Embryonic facial prominence (tissue), 1 donor: Measurements from ENCODE around the gene LMF1.
"Not testable (repeated sequence)": the region's sequence is repeated elsewhere in the genome, so short reads cannot be mapped to it uniquely, and the experiment has no call there.

ENCODE experiments used
- DNase-seq: peaks from one replicate; pipeline ENCODE4 v3.0.0-alpha.2; 2016; ENCODE audit errors: extremely low spot score

The LMF1 gene

DNA sequence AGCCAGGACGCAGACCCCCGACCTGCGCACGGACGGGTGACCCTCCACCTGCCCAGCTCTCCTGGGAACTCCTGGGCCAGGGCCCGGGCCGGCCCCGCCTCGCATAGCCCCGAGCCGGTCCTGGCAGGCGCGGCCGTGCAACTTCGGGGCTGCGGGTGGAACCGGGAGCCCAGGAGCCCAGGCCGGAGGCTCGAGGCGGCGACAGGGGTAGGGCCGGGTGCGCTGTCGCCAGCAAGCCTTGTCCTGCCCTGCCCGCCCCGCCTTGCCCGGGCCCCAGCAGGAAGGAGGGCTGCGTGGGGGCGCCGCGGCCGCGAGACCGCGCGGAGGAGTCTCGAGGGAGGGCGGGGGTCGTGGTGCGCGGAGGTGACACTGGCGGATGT lies 408 bp downstream of the LMF1 start:
- no peak for DNase-seq

DNA sequence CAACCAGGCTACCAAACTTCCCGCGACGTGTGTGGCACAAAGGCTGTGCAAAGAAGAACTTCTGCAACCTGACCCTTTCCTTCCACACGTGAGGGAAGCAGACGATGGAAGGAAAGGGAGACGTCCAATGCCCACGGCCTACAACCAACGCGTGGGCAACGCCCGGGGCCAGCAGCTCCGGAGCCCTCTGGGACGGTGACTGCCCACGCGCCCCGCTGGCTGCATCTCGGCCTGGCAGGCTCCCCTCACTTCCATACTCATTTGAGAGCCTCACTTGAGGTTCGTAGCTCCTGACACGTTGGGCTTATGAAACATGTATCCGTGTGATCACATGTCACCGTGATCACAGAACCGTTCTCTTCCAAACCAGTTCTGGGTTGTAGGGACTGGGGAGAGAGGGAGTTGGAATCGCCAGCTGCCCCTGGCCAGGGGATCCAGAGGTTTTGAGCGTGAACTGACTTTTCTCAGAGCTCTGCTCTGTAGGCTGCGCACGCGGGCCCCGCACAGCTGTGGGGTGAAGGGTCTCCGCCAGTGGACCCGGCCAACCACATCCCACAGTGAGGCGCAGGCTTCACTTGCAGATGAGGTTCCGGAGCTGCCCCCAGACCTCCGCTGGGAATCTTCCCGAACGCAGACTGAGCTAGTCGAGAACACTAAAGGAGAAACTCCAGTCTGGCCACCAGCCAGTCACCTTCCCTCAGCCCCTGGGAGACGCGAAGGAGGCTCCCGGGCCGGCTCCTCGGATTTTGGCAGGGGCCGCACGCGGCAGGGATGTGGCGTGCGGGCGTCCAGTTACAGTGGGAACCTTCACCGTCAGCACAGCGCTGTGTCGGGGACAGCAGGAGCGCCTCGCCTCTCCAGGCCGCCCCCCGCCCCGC lies 1.0 kb downstream of the LMF1 start:
- DNase-seq, result no peak

DNA sequence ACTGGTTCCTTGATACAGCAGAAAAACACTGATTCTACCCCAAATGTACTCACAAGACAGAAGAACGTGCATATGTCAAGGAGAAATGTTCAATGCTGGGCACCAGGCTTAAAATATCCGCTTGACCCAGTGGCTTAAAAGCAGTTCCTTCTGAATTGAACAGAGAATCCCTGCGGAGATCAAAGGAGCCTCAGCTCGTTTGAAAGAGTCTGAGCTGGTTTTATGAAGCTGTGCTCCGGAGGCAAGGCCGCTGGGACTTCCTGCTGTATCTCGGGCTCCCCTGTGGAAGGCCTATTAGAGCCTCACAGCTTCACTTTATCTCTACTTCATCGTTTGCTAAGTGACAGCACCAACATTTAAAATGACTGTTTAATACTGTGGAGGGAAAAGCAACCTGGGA lies 2.2 kb downstream of the LMF1 start:
- no peak for DNase-seq

DNA sequence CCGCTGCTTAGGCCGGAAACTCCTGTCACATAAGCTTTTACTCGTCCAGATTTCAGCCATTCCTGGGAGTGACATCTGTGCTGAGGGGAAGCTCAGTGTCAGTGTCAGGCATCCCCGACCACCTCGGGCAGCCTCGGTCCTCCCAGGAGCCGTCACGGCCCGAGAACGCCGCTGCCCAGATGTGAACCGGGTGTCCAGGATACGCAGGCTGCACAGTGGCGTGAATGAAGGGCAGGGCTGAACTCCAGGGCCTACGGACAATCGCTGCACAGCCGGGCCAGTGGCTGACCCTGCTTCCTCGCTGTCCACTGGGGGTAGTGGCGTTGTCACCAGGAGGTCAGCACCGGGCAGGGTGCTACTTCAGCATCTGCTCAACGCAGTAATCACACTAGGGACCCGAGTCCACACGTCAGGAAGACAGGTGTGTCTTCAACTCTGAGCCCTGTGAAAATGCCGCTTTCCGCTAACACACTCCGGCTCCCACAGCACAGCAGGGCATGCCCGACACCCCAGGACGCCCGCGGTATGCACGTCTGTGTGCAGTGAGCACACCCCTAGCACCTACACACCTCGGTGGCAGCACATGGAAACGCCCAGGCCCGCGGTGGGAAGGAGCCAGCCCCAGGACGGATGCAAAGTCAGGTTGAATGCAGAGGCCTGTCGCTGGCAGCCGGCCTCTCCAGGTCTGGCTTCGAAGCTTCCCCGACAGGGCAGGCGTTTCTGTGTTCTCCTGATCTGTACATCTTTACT lies 3.1 kb downstream of the LMF1 start:
- no peak for DNase-seq

DNA sequence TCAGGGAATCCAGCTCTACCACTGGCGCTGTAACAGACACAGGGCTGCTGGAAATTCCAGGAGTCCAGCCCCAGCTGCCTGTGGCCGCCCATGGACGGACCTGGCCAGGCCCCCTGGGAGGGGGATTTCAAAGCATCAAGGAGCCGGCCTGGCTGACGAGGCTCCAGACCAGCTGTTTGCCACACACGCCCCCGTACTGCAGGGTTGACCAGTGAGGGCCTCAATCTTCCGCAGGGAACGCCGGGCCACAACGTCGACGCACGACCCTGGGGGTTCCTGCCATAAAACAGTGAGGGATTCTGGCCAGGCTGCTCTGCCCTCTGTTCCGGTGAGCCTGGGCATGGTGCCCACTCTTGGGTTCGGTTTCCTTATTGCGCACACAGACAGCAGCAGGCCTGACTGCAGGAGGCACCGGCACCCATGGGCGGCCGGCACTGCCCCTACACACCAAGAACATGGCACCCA lies 3.7 kb downstream of the LMF1 start:
- DNase-seq, result no peak

DNA sequence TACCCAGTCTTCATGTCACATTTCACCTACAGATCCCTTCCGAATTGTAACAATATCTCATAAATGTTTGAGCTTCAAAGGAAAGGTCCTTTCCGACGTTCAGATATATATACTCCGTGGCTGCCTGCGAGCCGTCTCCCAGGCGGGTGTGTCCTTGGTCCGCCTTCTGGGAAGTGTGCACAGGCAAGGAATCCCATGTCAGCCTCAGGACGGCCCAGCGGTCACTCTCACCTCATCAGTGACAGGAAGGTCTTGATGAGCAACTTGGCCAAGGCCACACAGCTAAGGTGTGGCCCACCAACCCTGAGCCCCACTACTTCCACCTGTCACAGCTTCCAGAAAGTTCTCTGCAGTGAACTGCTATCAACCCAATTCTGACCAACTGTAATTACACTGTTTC lies 4.3 kb downstream of the LMF1 start:
- DNase-seq, result no peak

DNA sequence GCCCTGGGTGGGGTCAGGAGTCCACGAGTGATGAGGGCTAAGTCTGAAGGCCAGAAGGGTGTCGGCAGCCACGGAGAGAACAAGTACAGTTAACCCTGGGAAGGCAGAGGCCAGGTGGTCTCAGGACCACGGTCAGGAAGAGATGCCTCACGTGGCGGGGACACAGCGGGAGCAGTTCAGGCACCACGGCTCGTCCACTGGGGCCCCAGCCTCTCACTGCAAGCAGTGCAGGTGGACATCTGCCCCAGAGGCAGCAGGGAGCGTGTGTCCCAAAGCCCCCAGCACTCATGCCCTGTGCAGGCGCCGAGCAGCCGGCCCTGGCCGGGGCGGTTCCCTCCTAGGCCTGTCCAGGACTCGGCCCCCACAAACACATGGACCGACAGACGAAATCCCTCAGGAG lies 4.7 kb downstream of the LMF1 start:
- no peak for DNase-seq

DNA sequence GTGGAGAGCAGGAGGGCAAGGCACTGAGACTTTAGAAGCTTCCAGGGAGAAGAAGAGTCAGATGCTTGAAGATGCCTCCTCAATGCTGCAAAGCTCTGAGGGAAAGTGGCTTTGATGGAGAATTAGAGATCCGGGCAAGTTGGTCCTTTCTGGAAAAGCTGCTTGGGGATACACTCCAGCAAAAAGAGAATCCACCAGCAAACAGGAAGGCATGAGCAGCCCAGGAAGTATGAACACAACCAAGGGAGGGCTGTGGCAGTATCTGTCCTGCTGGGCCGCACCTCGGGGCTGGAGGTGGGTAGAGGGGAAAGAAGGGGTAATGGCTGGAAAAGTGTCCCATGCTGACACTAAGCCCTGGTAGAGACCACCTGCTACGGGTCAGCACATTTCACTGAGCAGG lies 5.3 kb downstream of the LMF1 start:
- no peak for DNase-seq

DNA sequence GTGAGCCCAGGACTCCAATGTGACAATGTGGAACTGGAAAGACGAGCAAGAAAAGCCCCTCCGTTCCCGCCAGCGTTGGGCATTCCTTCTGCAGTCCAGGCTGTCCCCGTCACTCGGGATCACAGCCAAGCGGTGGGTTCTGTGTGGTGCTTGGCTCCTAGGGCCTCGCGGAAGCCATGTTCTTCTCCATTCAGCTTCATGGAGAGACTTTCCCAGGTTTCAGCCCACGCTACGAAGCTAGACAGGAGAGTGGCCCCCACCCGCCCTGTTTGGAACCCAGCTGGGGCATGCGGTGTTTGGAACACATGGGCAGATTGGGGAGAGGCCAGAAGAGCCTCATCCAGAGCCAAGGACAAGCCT lies 5.8 kb downstream of the LMF1 start:
- no peak for DNase-seq

DNA sequence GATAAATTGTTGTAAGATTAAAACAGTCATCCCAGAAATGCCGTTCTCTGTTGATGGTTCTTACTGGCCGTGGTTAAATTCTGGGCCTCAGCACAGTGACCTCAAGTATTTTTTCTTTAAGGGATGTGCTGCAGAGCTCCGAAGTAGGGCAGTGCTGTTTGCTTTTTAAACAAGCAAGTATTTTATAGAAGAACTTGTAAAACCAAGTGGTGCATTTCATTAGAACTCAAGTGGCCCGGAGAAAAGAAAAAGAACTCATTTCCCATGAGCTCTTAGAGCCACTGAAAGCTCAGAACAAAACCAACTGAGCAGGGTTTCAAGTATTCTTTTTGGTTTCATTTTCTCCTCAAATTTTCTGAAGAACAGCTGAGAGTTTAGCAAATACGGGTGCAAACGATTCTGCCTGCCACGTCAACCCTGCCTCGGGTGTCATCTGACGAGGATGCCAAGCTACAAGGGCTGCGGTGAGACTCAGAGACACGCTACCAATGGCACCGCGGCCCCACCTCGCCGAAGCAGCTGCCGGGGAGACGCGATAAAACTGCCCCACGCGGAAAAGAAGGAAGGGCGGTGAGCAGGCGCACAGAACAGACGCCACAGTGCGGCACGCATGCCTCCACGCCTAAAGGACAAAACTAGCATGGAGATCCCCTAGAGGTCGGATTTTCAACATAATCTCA lies 6.3 kb downstream of the LMF1 start:
- DNase-seq, result no peak

DNA sequence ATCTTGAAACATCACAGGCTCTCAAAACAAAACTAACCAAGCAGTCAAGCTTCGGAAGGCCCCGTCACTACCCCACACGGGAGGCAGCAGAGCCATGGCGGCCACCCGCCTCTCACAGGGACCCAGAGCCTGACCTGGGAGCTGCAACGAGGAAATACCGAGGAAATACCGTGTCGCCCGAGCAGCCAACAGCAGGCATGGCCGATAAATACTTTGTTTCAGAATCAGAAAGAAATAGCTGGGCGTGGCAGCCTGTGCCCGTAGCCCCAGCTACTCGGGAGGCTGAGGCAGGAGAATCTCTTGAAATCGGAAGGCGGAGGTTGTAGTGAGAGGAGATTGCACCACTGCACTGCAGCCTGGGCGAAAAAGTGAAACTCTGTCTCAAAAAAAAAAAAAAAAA lies 6.9 kb downstream of the LMF1 start:
- DNase-seq, result no peak

DNA sequence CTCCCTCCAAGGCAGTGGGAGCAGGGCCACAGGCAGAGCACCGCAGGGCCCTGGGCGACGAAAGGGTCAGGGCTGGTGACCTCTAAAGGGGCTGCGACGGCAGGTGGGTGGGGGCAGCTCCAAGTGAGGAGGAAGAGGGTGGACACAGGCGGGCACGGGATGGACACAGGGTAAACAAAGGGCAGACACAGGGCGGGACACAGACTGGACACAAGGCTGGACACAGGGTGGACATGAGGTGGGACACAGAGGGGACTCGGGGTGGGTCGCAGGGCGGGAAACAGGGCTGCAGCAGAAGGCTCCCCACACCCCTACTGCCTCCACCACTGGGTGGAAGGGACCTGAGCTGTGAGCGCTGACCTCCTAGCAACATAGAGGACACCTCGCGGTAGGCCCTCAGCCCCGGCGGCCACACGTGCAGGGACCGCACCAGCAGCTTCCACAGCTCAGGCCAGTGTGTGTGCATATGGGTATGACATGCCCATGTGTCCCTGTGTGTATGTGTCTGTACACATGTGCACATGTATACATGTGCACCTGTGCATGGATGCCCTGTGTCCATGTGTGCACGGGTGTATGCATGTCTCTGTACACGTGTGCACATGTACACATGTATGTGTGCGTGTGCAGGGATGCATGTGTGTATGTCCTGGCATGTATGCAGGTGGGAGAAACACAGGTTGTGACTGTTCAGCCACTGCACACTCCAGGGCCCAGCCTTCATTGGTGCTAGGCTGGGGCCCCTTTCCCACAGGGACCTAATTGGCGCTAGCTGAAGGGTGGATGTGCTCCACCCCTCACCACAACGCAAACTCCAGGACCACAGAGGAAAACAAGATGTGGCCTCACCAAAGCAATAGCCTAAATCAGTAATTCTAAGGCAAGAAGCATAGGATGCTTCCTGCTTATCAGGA lies 7.6 kb downstream of the LMF1 start:
- DNase-seq, result no peak

DNA sequence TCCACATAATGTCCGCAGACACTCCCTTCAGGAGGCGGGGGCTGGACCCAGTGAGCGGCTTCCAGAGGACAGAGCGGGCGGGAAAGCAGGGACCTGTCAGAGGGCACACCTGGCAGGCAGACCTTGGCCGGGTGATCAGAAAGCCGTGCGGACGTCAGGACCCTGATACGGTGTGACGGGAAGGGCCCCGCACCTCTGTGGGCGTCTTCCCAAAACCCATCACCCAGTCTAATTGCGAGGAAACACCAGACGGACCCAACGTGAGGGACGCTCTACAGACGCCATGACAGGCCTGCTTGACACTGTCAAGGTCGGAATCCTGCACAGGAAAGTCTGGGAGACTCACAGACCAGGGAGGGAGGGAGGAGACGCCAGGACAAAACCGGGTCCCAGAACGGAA lies 8.4 kb downstream of the LMF1 start:
- DNase-seq, result no peak

DNA sequence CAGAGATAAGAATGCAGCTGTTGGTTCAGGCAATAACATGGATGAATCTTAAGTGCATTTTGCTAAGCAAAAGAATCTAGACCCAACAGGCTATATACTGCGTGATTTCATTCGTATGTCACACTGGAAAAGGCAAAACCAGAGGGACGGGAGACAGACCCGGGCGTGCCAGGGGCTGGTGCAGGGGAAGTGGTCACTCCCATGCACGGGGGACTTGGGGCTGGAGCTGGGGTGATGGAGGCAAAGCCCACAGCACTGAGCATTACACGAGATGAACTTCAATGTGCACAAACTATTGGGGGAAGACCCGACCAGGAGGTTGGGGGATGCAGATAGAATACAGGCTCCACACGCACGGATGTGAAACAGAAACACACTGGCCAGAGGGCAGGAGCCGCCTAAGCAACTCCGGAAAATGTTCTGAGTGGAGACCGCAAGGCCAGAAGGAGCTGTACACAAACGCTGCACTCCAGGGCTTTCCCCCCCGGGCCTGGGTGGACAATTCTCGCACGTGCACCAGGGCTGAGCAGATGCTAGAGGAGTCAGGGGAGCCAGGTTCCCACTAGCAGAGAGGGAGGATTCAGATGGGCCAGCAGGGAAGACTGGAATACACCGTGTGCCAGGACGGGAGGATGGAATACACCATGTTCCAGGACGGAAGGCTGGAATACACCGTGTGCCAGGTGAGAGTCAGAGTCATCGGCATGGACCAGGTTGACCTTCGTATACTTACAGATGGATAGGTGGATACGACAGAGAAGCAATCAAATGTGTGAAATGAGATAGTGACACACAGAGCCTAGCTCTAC lies 11.3 kb downstream of the LMF1 start:
- no peak for DNase-seq

DNA sequence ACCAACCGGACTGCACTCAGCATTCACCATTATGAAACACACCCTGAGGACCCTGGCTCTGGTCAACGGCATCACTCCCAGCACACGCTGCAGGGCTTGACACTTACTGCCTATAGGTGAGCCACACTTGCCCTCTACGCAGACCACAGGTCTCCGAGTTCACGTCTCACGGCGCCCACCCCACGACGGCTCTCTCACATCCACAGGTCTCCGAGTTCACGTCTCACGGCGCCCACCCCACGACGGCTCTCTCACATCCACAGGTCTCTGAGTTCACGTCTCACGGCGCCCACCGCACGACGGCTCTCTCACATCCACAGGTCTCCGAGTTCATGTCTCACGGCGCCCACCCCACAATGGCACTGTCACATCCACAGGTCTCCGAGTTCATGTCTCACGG lies 15.0 kb downstream of the LMF1 start:
- DNase-seq, result not testable (repeated sequence)

DNA sequence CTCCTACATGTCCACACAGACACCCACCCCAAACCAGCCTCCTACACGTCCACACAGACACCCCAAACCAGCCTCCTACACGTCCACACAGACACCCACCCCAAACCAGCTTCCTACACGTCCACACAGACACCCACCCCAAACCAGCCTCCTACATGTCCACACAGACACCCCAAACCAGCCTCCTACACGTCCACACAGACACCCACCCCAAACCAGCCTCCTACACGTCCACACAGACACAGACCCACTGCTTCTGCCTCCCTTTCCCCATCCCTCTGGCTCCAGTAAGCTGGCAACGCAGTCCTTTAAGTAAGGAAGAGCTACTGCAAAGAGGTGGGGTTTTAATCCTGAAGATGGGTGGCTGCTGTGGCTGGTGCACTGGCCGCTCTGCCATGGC lies 17.0 kb downstream of the LMF1 start:
- not testable (repeated sequence) for DNase-seq

DNA sequence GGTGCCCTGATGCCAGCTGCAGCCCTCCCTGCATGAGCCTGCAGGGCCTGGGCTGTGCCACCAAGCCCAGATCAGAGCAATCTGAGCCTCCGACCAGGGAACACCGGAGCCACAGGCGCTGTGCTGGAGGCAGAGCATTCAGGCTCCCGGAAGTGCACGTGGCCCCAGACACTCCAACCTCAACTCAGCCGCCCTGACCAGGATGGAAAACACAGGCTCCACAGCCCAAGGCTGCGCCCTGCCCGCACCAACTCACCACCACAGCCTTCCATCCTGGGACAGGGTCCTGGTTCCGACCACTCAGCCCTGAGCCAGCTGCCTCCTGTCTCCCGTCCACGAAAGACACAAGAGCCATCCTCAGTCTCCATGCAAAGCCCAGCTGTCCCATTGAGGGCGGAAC lies 18.5 kb downstream of the LMF1 start:
- no peak for DNase-seq

DNA sequence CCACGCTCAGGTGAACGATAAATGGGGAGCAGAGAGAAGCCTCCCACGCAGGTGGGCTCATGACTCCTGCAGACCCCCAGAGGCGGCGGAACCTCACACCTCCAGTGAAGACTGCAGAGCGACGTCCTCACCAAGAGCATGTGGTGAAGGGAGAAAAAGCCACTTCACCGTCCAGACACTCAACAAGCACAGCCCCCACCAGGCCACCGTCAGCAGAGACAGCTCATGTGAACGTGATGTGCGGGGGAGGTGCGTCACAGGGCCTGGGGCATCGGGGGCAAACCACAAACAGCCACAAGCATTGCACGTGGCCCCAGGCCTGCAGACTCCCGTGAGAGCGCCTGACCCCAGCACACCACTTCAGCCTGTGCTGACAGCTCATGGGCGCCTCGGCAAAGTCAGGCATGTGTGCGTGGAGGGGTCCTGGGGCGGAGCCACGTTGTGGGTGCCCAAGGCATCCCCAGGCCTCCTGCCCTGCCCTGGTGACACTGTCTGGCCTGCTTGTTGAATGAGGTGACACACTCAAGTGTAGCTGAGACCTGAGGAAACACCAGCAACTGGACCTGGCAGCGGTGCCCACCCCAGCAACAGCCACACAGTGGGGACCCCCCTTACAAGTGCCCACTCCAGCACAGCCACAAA lies 19.0 kb downstream of the LMF1 start:
- DNase-seq, result no peak

DNA sequence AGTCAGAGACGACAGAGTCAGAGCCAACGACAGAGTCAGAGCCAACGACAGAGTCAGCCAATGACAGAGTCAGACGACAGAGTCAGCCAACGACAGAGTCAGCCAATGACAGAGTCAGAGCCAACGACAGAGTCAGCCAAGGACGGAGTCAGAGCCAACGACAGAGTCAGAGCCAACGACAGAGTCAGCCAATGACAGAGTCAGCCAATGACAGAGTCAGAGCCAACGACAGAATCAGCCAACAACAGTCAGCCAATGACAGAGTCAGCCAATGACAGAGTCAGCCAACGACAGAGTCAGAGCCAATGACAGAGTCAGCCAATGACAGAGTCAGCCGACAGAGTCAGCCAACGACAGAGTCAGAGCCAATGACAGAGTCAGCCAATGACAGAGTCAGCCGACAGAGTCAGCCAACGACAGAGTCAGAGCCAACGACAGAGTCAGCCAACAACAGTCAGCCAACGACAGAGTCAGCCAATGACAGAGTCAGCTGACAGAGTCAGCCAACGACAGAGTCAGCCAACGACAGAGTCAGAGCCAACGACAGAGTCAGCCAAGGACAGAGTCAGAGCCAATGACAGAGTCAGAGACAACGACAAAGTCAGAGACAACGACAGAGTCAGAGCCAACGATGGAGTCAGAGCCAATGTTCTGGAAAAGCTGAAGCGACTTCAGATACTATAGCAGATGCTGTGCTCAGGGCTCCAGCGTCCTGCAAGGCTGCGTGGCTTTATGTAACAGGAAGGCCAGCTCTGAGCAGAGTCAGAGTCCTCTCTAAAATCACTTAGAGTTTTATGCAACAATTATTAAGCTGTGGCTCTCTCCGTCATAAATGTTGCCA lies 19.8 kb downstream of the LMF1 start:
- not testable (repeated sequence) for DNase-seq
